ENCODE results near the gene TMEM200A. TPM values are rescaled to one million over a fixed set of nuclear protein-coding genes. Genes with fewer than 3 reads are reported as not detected.

TMEM200A gene
- total RNA-seq, 1 donor from 2014 or later: 20.0 TPM

GRCh38 chr6:130425537-130425936 lies 59.7 kb downstream of the TMEM200A start:
- no peak for TF ChIP-seq CTCF (IDR thresholded peaks at IDR 0.05; ENCODE audit: insufficient read depth, low read length, poor library complexity, severe bottlenecking)
- no peak for DNase-seq (ENCODE audit: low read depth)
- Histone ChIP-seq H3K36me3 (ENCODE audit: control insufficient read depth, insufficient read depth, low read length) (peaks cover 2% of the 10 kb centered on the region), H3K27me3 (ENCODE audit: control insufficient read depth, insufficient read depth, low read length) (no peaks in the 10 kb centered on the region), H3K4me3 (ENCODE audit: low read depth, low read length) (no peak overlapping the region)

GRCh38 chr6:130426066-130426721 lies 60.4 kb downstream of the TMEM200A start:
- no peak overlapping the region for H3K4me3 ChIP-seq (ENCODE audit: low read depth, low read length)
- TF ChIP-seq CTCF (IDR thresholded peaks at IDR 0.05; ENCODE audit: insufficient read depth, low read length, poor library complexity, severe bottlenecking): no peak
- no peaks in the 10 kb centered on the region for H3K27me3 ChIP-seq (ENCODE audit: control insufficient read depth, insufficient read depth, low read length)
- H3K36me3 ChIP-seq (ENCODE audit: control insufficient read depth, insufficient read depth, low read length): no peaks in the 10 kb centered on the region
- no peak for DNase-seq (ENCODE audit: low read depth)

- no peak for TF ChIP-seq CTCF (IDR thresholded peaks at IDR 0.05; ENCODE audit: insufficient read depth, low read length, poor library complexity, severe bottlenecking)
- DNase-seq (ENCODE audit: low read depth): no peak
- Histone ChIP-seq H3K36me3 (ENCODE audit: control insufficient read depth, insufficient read depth, low read length) (no peaks in the 10 kb centered on the region), H3K27me3 (ENCODE audit: control insufficient read depth, insufficient read depth, low read length) (no peaks in the 10 kb centered on the region), H3K4me3 (ENCODE audit: low read depth, low read length) (no peak overlapping the region)
Observed at GRCh38 chr6:130431346-130431852, 65.6 kb downstream of the TMEM200A start.

- DNase-seq (ENCODE audit: low read depth): no peak
- Histone ChIP-seq H3K27me3 (ENCODE audit: control insufficient read depth, insufficient read depth, low read length) (no peaks in the 10 kb centered on the region), H3K4me3 (ENCODE audit: low read depth, low read length) (no peak overlapping the region), H3K36me3 (ENCODE audit: control insufficient read depth, insufficient read depth, low read length) (no peaks in the 10 kb centered on the region)
- no peak for TF ChIP-seq CTCF (IDR thresholded peaks at IDR 0.05; ENCODE audit: insufficient read depth, low read length, poor library complexity, severe bottlenecking)
Observed at GRCh38 chr6:130432838-130433237, 67.0 kb downstream of the TMEM200A start.

- H3K27me3 ChIP-seq (ENCODE audit: control insufficient read depth, insufficient read depth, low read length): no peaks in the 10 kb centered on the region
- no peak overlapping the region for H3K4me3 ChIP-seq (ENCODE audit: low read depth, low read length)
- DNase-seq (ENCODE audit: low read depth): no peak
- no peak for TF ChIP-seq CTCF (IDR thresholded peaks at IDR 0.05; ENCODE audit: insufficient read depth, low read length, poor library complexity, severe bottlenecking)
- no peaks in the 10 kb centered on the region for H3K36me3 ChIP-seq (ENCODE audit: control insufficient read depth, insufficient read depth, low read length)
Observed at GRCh38 chr6:130434174-130434873, 68.5 kb downstream of the TMEM200A start.
